HG03457 (cell line): ENCODE results near the gene FLT3.
A peak's percentile ranks its signal among the peaks of the same experiment; 100 is the strongest.
"Not testable (repeated sequence)": the region's sequence is repeated elsewhere in the genome, so short reads cannot be mapped to it uniquely, and the experiment has no call there.

ENCODE experiments used
- ATAC-seq: cut with Tn5 transposase; IDR thresholded peaks from one replicate; pipeline ENCODE4 v1.9.1; 2021; ENCODE audit warnings: moderate number of reproducible peaks; ENCODE audit not compliant: unreplicated experiment

FLT3 gene

GRCh38 chr13:28101886-28102285, 1.5 kb upstream of the FLT3 start:
- not testable (repeated sequence) for ATAC-seq

DNA sequence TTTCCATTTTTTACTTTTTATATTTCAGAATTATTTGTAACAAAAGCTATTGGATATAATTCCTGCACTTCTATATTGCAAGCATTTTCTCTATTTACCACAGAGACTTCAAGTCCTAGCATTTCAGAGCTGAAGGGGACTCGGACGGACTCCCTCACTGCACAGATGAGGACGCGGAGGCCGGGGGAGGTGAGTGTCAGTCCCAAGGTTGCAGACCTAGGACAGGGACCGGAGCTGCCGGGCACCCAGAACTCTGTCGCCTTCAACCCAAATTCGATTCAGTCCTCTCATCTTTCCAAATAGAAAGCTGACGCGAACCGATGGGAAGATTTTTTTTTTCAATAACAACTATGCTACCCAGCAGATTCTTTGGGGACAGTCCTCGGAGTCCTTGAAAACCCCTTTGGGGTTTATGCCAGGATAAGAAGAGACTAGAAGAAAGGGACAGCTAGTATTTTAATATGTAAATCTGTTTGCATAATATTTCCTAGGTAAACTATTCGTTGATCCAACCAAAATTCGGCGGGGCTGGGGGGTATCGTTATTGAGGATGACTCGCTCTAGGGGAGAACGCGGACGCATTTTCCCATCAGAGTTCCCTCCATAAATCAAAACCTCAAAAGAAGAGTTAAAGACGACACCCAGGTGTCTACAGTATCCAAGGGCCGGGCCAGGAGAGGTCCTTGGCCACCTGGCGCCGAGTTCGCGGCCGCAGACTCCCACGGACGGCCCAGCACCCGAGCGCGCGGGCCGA, 803 bp downstream of the FLT3 start:
- ATAC-seq = no peak

DNA sequence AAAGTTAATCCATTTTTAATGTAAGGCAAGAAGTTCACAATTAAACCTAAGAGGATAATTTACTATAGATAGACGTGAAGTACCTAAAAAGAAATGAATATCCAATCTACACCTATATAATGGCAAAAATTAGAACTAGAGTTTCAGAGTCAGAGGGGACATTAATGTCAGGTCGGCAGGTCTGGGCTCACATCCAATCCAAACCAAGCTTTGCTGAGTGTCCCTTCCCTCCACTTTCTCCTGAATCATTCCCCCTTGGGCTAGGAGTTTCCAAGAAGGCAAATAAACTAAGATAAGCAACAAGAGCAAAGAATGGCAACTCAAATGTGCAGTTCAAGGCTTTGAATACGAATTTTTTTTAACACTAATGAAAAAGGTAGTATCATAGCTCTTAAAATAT, 2.9 kb downstream of the FLT3 start:
- ATAC-seq = no peak

GRCh38 chr13:28094306-28094705, 6.1 kb downstream of the FLT3 start:
- ATAC-seq = no peak

GRCh38 chr13:28093881-28094280, 6.5 kb downstream of the FLT3 start:
- no peak for ATAC-seq

GRCh38 chr13:28092431-28092830, 7.9 kb downstream of the FLT3 start:
- ATAC-seq = no peak

GRCh38 chr13:28089065-28089464, 11.3 kb downstream of the FLT3 start:
- no peak for ATAC-seq

DNA sequence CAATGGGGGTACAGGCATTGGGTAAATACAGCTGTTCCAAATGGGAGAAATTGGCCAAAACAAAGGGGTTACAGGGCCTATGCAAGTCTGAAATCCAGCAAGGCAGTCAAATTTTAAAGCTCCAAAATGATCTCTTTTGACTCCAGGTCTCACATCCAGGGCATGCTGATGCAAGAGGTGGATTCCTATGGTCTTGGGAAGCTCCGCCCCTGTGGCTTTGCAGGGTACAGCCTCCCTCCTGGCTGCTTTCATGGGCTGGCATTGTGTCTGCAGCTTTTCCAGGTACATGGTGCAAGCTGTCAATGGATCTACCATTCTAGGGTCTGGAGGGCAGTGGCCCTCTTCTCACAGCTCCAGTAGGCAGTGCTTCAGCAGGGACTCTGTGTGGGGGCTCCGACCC, 22.6 kb downstream of the FLT3 start:
- ATAC-seq = not testable (repeated sequence)

DNA sequence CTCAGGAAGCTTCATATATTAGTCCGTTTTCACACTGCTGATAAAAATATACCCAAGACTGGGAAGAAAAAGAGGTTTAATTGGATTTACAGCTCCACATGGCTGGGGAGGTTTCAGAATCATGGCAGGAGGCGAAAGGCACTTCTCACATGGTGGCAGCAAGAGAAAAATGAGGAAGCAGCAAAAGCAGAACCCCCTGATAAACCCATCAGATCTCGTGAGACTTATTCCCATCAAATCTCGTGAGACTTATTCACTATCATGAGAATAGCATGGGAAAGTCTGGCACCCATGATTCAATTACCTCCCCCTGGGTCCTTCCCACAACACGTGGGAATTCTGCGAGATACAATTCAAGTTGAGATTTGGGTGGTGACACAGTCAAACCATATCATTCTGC, 23.1 kb downstream of the FLT3 start:
- no peak for ATAC-seq

DNA sequence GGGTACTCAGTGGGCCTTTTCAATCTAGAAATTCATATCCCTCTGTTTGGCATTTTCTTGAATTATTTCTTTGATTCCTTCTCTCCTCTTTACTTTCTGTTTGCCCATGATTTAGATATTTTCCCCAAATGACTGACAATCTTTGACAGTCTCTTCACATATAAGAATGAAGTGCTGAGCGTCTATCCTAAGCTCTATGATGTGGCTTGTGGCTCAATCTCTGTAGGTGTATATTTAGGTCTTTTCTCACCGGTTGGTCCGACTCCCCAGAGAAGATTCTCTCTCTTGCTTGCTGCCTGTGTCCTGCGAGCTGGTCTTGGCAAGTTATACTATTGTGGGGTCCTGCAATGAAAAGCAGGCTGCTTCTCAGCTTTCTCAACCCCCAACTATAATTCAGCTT, 29.0 kb downstream of the FLT3 start:
- no peak for ATAC-seq

DNA sequence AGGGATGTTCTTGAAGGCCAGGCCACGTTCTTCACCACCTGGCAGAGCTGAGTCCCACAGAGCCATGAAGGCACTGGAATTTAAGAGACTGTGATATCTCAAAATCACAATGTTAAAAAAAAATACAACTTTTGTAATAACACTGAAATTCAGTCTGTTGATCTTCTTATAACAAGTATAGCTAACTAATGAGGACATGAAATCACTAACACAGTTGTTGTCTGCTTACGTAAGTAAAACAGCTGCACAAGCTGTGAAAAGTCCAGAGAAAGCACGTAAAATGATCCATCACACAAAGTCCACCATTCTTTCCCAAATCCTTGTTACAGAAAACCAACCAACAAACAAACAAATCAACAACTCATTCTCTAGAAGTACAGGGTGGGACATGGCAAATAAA, 32.9 kb downstream of the FLT3 start:
- no peak for ATAC-seq

DNA sequence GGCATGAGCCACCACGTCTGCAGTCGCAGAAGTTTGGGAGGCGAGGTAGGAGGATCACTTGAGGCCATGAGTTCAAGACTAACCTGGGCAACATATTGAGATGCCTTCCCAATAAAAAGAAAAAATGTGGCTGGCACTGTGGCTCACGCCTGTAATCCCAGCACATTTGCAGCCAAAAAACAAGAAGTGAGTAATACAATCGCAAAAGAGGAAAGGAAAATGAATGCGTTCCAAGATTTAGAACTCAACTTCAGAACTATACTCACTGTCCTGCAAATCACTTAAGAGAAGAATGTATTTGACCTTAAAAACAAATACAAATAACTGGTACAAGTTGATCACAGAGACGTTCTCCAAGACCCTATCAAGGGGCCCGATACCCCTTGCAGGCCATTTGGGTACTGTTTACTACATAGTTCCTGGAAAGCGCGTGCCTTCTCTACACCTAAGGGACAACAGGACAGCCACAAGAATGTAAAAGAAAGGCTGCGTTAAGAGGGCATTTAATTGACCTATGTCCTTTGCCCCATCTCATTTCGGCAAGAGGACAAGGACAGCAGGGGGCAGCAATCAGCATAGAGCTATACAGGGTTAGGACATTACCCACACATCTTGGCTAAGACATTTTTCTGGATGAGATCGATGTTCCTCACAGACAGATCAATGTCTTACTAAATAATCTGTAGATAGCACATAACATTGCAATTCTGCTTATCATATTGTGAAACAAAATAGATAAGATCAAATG, 41.3 kb downstream of the FLT3 start:
- no peak for ATAC-seq

DNA sequence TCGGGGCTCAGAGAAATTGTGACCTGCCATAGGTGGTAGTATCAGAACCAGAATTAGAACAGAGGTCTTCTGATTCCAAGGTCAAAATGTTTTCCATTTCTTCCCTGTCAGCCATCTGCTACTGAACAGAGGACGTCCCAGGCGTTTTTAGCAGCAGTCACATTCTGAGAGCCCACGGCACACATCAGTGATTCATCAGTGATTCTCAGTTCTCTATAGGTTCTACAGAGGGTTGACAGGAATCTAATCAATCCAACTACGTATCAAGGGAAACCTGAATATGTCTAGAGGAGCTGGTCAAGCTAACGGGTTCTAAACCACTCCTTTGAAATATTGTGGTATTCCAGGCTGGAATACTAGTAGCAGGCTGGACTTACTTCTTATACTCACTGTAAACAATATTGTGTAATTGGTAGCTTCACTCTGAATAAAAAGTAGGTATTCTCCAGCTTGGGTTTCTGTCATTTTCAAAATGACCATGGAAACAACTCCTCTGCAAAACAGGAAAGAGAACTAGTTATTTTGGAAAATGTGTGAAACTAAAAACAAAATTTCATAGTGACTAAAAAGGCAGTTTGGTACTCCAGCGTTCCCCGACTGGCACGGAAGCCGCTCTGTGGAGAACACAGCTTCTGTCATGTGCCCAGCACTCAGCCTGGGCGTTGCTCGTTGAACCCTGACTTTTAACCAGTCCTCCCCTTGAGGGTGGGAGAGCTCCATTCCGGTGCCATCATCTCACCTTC, 43.2 kb downstream of the FLT3 start:
- ATAC-seq = no peak

DNA sequence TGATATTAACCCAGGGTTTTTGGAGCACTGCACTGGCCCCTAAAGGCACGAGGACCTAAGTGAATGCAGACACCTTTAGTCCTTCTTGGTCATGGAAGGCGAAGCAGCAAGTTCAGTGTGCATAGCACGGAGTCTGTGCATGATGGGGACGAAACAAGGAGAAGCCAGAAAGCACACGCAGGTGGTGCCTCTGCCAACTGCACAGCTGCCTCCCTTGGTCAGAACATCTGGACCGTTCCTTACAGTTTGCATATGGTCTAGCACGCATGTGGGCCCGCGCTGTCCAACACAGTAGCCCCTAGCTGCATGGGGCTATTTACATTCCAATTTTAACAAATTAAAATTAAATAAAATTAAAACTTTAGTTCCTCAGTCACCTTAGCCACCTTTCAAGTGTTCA, 44.0 kb downstream of the FLT3 start:
- ATAC-seq = no peak

- ATAC-seq = no peak
Measured at GRCh38 chr13:28055357-28055756, 45.0 kb downstream of the FLT3 start.

DNA sequence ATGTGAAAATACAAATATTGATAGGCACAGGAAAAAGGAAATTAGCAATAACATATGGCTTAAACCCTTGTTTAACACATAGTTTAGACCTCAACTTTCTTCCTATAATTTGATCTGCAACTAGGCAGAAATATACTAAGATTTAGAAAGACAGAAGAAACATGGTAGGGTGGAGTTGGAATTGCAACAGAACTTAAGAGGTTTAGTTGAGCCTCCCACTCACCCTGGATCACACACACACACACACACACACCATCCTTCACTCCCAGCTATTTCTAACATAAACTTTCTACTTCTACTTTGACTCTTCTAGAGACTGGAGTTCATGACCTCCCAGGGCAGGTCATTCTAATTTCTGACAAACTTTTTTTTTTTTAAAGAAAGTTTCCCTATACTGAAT, 47.4 kb downstream of the FLT3 start:
- no peak for ATAC-seq

DNA sequence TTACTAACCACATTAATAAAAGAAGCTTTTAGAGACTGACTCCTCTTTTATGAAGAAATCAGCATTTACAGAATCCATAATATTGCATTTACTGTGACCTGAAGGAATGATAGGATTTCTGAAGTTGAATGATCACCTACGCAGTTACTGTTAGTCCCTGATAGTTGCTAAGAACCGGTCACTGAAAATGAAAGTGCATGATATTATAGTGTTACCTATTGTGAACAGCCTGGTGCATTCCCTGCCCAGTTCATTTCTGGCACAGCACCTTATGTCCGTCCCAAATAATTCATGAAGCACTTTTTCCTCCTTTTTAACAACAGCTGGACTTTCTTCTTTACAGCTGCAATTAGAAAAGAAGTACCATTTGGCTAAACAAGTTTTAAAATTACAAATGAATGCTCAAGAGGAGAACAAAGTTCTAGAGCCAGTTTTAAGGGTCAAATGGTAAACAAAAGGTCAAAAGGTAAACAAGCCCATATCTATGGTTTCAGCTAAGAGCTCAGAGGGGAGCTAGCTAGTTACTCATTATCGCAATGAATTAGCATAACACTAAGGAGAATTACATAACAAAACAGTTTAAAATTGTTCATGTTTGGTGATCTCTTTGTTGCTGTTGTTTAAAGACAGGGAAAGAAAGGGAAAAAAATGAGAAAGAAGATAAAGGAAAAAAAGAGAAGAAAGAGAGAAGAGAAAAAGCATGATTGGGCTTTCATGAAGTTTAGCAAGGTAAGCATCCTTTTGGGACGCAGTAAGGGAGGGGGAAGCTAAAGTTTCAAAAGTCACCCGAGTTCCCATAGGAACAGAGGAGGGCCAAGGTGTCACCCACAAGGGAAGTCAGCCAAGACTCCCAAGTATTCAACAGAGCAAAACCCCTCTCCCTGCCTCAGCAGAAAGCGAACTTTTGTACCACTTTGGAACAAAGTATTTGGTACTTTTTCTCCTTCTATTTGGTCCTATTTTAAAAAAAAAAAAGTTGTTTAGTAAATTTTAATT, 50.2 kb downstream of the FLT3 start:
- ATAC-seq = no peak

DNA sequence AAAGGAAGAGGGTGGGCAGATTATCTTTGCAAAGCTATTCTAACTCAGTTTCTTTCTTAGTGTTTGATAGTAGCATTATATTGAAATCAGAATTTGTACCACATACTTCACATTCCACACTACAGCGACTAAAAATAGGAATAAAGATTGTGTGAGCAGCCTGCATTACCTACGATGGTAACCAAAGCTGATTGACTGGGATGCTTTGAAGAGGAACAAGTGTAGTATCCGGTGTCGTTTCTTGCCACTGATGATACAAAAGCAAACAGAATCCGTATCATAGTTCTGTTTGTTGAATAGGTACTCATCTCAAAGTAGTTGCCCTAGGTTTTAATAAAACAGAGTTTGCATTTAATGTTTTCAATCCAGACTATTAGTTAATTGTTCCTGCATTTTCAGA, 51.2 kb downstream of the FLT3 start:
- no peak for ATAC-seq

- ATAC-seq = no peak
Measured at GRCh38 chr13:28048768-28049167, 51.6 kb downstream of the FLT3 start.

GRCh38 chr13:28047757-28048388, 52.5 kb downstream of the FLT3 start:
- peak; percentile 94 for ATAC-seq
